ENCODE results near the gene IGFN1. TPM values are rescaled to one million over a fixed set of nuclear protein-coding genes. Genes with fewer than 3 reads are reported as not detected.

IGFN1 gene
- total and polyA plus RNA-seq, 7 donors, result 2.7 to 442 (median 33.1) TPM

- DNase-seq (peak in 1 of 2 donors; percentile 68), ATAC-seq (peak; percentile 29 to 63 (median 59))
- no peak for TF ChIP-seq CTCF (IDR thresholded peaks at IDR 0.05)
Measured at GRCh38 chr1:201268604-201269151, 78.1 kb downstream of the IGFN1 start.

GRCh38 chr1:201269281-201269680 lies 78.7 kb downstream of the IGFN1 start:
- Histone ChIP-seq H3K36me3 (ENCODE audit: insufficient read depth in 1 of 2, low read depth in 1 of 2) (no peaks in the 10 kb centered on the region), H3K4me1 (no peaks in the 10 kb centered on the region), H3K27ac (no peak overlapping the region), H3K27me3 (ENCODE audit: insufficient read depth in 3 of 3, low read length in 2 of 3) (peaks cover 0 to 17% (median 0%) of the 10 kb centered on the region in 3 donors), H3K4me3 (no peak overlapping the region), H3K9me3 (no peaks in the 10 kb centered on the region)
- no peak for ATAC-seq
- no peak for TF ChIP-seq CTCF (IDR thresholded peaks at IDR 0.05)
- 83 to 86% (median 86%) methylated on average over 7 of the region's 7 CpGs for WGBS, 3 donors
- no peak for DNase-seq
- intact Hi-C loops (cut with DNase I), result no loop called here

More at GRCh38 chr1:201268604-201269151, 78.1 kb downstream of the IGFN1 start:
- no peak overlapping the region for H3K27ac ChIP-seq
- no peaks in the 10 kb centered on the region for H3K36me3 ChIP-seq (ENCODE audit: insufficient read depth in 1 of 2, low read depth in 1 of 2)
- intact Hi-C loops (cut with DNase I), result no loop called here
- no peak overlapping the region for H3K4me3 ChIP-seq
- 20 to 35% (median 26%) methylated on average over 12 of the region's 12 CpGs for WGBS, 3 donors
- no peaks in the 10 kb centered on the region for H3K9me3 ChIP-seq
- no peaks in the 10 kb centered on the region for H3K4me1 ChIP-seq
- peaks cover 0 to 17% (median 0%) of the 10 kb centered on the region in 3 donors for H3K27me3 ChIP-seq (ENCODE audit: insufficient read depth in 3 of 3, low read length in 2 of 3)

- 91 to 95% (median 92%) methylated on average over 6 of the region's 6 CpGs for WGBS, 3 donors
- Histone ChIP-seq H3K4me3 (no peak overlapping the region), H3K36me3 (ENCODE audit: insufficient read depth in 1 of 2, low read depth in 1 of 2) (no peaks in the 10 kb centered on the region), H3K27ac (no peak overlapping the region), H3K4me1 (no peaks in the 10 kb centered on the region), H3K27me3 (ENCODE audit: insufficient read depth in 3 of 3, low read length in 2 of 3) (peaks cover 0 to 17% (median 0%) of the 10 kb centered on the region in 3 donors), H3K9me3 (no peaks in the 10 kb centered on the region)
- intact Hi-C loops (cut with DNase I), result no loop called here
- DNase-seq, result no peak
- TF ChIP-seq CTCF (IDR thresholded peaks at IDR 0.05), result no peak
- ATAC-seq, result no peak
Measured at GRCh38 chr1:201269900-201270410, 79.3 kb downstream of the IGFN1 start.

- Histone ChIP-seq H3K27me3 (ENCODE audit: insufficient read depth in 3 of 3, low read length in 2 of 3) (peaks cover 0 to 19% (median 0%) of the 10 kb centered on the region in 3 donors), H3K4me3 (no peak overlapping the region), H3K27ac (no peak overlapping the region), H3K36me3 (ENCODE audit: insufficient read depth in 1 of 2, low read depth in 1 of 2) (no peaks in the 10 kb centered on the region), H3K4me1 (no peaks in the 10 kb centered on the region), H3K9me3 (no peaks in the 10 kb centered on the region)
- DNase-seq, result no peak
- TF ChIP-seq CTCF (IDR thresholded peaks at IDR 0.05), result no peak
- 78 to 92% (median 80%) methylated on average over 6 of the region's 6 CpGs for WGBS, 3 donors
- intact Hi-C loops (cut with DNase I), result no loop called here
- no peak for ATAC-seq
Measured at GRCh38 chr1:201270616-201271390, 80.2 kb downstream of the IGFN1 start.

Measured in psoas muscle (tissue), 8 donors.